Measurements from ENCODE around the gene SYT9.
"Not testable (repeated sequence)": the region's sequence is repeated elsewhere in the genome, so short reads cannot be mapped to it uniquely, and the experiment has no call there.

Gene SYT9

GRCh38 chr11:7272373-7272772 lies 20.7 kb downstream of the SYT9 start:
- no peak for DNase-seq (ENCODE audit: low read depth)

DNA sequence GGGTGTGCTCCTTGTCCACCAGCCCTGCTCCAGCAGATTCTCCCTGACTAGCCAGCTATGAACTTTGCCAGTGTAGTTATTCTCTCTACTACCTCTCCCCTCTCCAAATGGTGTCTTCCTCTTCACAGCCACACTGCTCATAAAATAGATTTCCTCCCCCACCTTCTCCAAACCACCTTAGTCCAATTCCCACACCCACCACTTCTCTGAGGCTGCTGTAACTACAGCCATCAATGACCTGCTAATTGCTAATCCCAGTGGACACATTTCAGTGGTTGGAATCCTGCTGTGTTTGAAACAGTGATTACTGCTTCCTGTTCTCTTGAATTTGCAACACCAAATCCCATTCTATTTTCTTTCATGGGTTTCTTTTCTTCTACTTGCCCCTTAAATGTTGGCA lies 23.4 kb downstream of the SYT9 start:
- DNase-seq (ENCODE audit: low read depth) = no peak

DNA sequence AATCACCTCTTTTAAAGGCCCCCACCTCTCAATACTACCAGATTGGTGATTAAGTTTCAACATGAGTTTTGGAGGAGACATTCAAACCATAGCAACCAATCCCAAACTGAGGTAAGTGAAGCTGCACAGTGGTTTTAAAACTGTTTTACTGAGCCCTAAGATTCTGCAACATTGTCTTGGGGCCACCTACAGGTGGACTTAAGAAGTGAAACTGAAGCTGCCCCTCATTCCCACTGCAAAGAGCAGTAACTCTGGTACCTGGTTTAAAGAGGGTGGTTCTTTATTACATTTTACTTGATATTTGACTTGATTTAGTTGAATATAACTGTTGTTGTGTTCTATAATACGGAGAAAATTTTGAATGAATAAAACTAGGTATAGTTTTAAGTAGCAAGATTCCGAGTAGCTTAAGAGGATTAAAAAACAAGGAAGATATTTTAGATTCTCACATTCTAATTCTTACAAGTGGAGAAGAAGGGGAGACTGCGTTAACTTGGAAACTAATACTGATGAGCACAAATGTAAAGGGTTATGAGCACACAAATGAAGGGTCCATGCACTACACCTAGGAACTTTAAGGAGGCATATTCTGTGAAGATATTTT lies 26.7 kb downstream of the SYT9 start:
- no peak for DNase-seq (ENCODE audit: low read depth)

GRCh38 chr11:7279676-7280075 lies 28.0 kb downstream of the SYT9 start:
- no peak for DNase-seq (ENCODE audit: low read depth)

DNA sequence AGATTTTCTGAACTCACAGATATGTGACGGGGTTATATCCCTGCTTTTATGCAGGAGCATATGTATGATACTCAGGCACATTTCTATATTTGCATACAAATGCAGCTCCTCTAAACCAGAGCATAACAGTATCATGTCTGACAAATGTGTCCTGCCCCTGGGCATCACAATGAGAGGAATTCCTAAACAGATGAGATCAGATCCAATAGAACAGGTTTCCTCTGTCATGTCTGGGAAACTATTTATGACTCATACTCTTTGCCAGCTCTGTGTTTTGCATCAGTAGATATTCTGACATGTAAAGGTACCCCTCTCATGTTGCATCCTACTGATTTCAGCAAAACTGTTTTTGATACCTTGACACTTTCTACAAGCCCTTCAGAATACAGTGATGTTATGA lies 29.4 kb downstream of the SYT9 start:
- no peak for DNase-seq (ENCODE audit: low read depth)

DNA sequence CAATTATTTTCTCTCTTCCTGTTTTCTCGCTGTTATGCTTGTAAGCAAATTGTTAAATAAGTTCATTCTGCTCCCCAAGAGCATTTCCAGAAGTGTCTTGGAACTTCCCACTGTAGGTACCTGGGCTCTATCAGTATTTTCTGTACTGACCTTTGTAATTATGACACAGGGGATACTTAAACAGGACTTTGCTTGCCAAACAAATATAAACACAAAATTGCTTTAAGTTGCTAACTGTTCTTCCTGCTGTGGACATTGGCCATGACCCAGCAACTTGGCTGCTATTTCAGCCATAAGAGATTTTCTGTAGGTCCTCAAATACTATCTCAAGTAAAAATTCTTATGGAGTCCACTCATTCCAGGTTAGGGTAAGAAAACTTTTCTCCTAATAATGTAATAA lies 30.1 kb downstream of the SYT9 start:
- DNase-seq (ENCODE audit: low read depth) = no peak

- no peak for DNase-seq (ENCODE audit: low read depth)
Measured at GRCh38 chr11:7286178-7286577, 34.5 kb downstream of the SYT9 start.

DNA sequence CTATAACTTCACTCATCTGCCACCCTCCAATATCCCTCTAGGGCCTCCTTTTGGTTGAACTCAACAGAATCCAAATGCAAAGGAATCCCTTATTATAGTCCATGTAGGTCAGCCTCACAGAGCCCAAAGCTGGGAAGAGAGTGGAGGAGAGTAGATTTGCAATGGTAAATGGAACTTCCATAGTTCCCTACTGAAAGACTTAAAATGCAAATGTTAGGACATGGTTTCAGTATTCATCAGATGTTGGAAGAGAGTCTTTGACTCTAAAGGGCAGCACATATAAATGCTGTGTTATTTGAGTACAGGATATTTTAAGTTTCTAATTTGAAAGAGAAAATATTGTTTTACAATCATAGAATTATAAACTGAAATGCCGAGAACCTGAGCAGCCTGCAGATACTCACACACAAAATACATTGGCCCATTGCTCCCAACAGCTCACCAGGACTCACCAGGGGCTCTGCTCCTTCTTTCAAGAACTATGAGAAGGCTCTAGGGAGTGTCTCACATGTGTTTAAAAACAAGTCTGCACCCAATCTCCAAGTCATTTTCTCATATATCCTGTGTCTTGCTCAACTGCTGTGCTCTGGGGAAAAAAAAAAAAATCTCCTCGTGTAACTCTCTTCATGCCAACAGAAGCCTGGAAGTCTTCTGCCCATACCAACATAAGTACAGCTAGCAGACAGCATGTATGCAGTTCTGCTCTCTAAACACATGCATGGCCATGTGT lies 39.6 kb downstream of the SYT9 start:
- no peak for DNase-seq (ENCODE audit: low read depth)

GRCh38 chr11:7292922-7293321 lies 41.2 kb downstream of the SYT9 start:
- DNase-seq (ENCODE audit: low read depth) = no peak

- DNase-seq (ENCODE audit: low read depth) = no peak
Measured at GRCh38 chr11:7299393-7299792, 47.7 kb downstream of the SYT9 start.

DNA sequence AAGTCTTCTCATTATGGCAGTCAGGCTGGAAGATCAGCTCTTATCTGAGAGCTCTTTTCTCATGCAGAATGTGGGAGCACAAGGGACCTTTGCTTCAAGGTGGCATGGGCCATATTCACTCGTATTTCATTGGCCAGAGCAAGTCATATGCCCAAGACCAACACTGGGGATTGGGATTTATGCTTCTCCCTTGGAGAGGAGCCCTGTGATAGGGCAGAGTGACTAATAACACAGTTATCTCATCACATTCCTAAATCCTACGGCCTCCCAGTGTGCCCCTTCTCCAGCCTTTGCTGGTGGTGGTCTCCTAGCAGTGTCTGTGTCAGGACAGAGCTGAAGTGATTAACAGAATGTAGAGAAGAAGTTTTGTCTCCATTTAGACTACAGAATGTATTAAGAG lies 48.6 kb downstream of the SYT9 start:
- DNase-seq (ENCODE audit: low read depth) = no peak

GRCh38 chr11:7303146-7303545 lies 51.4 kb downstream of the SYT9 start:
- no peak for DNase-seq (ENCODE audit: low read depth)

DNA sequence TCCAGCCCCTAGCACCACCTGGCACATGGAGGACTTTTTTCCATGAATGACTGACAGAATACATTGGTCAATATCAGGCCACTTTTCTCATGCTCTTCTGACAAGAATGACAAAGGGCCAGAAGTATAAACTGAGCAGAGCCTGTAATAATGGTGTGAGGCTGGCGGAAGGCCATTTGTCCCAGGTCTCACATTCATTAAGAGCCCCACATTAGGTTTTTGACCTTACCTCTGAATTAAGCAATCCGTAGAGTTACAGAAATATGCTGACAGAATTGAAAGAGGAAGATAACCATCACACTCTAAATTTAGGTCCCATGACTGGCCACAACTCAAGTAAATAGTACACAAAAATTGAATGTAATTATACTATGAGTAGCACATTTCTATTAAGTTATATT lies 55.2 kb downstream of the SYT9 start:
- no peak for DNase-seq (ENCODE audit: low read depth)

DNA sequence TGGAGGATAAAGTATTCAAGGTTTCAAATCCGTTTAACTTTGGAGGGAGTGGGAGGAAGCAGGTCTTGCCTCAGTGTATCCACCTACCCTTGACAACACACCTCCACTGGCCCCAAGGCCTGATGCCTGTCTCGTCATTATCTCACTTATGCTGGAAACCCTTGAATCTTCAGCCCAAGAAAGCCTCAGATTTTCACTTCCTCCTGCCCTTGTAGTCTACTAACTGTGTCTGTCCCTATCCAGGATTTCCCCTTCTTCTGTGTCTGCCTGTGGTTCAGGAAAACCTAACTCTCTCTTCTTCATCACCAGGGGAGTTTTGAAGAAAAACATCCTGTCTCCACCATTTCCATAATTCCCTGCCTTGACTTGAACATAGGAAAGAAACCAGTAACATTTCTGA lies 56.1 kb downstream of the SYT9 start:
- no peak for DNase-seq (ENCODE audit: low read depth)

GRCh38 chr11:7311903-7312302 lies 60.2 kb downstream of the SYT9 start:
- no peak for DNase-seq (ENCODE audit: low read depth)

DNA sequence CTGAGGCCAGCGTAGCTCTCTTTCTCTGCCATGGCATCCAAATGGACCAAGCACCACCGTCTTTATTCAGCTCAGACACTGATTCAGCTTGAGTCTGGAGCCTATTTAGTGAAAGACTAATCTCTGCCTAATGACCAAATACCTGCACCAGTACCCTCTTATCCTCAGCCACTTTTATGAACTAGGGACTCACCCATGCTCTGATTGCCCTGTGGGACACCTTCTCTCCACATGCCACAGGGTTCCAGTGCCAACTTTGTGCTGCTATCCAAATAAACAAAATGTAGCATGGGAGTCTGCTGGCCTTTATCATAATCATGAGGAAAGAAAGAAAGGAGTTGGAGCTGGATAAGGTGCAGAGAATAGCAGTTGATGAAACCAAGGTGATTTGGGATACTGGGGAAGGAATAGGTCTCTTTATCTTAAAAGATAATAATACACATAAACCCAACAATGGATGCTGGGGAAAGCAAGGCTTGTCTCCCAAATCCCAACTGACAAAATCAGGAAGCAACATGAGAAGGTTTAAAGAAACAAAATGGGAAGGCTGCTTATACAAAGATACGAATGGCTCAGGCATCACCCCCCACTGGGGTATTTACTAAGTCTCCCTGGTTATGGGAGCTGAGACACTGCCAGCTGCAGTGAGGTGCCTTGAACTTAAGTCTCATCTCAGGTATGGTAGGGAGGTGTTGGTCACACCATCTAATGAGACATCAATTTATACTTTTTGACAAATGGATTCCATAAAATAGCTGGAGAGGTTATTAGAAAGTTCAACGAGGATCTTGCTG lies 63.3 kb downstream of the SYT9 start:
- no peak for DNase-seq (ENCODE audit: low read depth)

- DNase-seq (ENCODE audit: low read depth) = no peak
Measured at GRCh38 chr11:7319501-7319900, 67.8 kb downstream of the SYT9 start.

DNA sequence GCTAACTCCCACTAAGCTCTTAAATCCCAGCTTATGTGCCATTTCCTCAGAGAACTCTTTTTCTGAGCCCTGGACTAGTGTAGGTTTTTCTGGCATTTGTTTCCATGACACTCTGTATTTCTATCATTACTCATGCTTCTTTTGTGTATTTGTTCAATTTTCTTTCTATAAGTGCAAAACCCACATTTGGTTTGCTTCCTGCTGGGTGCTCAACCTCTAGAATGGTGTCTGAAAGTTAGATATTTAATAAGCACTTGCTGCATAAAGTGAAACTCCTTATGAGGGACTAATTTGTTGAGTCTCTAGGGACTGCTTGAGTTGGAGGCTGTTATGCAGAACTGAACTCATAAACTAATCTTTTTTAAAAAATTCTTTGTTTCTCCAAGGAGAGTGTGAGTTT lies 68.6 kb downstream of the SYT9 start:
- DNase-seq (ENCODE audit: low read depth) = no peak

DNA sequence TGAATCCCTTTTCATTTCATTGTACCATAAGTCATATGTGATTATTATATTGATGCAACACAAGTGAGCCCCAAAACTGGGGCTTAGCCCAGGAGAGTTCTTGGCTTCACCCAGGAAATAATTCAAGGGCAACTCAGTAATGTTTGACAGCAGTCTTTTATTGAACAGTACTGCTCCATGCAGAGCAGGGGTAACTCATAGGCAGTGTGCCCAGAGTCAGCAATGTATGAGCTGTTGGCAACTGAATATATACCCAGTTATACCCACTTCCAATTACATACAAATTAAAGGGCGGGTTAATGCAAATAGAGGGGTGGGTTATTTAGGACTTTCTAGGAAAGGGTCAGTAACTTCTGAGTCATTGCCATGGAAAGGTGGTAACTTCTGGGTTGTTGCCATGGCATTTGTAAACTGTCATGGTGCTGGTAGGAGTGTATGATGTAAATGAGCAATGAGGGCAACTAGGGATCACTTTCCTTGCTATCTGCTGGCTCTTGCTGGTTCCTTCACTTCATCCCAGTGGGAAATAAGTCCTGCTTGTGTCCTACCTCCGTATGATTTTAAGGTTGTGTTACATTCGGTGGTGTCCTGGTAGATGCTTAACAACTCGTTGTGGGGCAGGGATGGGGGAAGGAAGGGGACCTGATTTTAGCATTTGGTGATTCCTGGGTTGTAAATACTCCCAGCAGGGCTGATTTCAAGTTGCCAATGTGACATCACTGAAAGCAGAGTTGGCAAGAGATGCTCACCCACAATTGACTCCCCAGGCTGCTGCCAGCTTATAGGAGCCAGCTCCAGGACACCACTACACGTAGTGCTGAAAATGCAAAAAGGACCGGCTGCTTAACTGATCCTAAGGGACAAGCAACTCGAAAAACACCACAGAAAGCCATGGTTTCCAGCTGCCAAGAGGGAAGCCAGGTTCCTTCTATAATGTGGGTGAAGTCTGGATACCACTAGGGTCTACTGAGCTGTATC lies 70.1 kb downstream of the SYT9 start:
- DNase-seq (ENCODE audit: low read depth) = no peak

DNA sequence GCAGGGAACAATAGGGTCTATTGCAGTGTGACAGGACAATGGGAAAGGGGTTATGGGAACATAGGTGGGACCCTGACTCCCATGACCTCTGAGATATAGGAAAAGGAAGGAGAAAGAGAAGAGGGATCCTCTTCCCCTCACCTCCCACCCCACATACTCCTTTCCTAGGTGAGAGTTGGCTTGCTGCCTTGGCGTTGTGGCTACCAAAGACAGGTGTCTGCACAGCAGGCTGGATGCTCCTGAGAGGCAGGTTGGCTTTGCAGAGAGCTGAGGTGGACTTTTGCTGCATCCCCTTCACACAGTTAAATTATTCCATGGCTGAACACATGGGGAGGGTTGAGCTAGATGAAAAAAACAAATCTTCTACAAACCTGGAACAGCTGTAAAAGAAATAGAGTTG lies 80.7 kb downstream of the SYT9 start:
- no peak for DNase-seq (ENCODE audit: low read depth)

- no peak for DNase-seq (ENCODE audit: low read depth)
Measured at GRCh38 chr11:7332962-7333361, 81.3 kb downstream of the SYT9 start.

DNA sequence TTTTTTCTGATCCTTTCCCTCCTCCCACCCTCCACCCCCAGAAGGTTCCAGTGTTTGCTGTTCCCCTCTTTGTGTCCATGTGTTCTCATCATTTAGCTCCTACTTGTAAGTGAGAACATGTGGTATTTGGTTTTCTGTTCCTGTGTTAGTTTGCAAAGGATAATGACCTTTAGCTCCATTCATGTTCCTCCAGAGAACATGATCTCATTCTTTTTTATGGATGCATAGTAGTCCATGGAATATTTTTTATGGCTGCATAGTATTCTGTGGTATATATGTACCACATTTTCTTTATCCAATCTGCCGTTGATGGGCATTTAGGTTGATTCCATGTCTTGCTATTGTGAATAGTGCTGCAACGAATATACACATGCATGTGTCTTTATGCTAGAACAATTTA lies 83.7 kb downstream of the SYT9 start:
- not testable (repeated sequence) for DNase-seq (ENCODE audit: low read depth)

Measured in T-helper 22 cell (primary cell).